Mesenchymal stem cell (in vitro differentiated cells and primary cell): Measurements from ENCODE around the gene DCDC1.

Experiments used
- DNase-seq: peaks from one replicate; pipeline ENCODE4 v3.0.0-alpha.2; 2013
- H2AFZ ChIP-seq: one replicate; pipeline ENCODE4 v1.6.1; 2013; ENCODE audit warnings: low read depth, mild to moderate bottlenecking, control low read depth, inconsistent platforms, low read length, moderate library complexity
- H2AK5ac ChIP-seq: 2 replicates; pipeline ENCODE4 v1.6.1; 2013; ENCODE audit warnings: low read length, moderate library complexity, mild to moderate bottlenecking, inconsistent platforms; ENCODE audit not compliant: severe bottlenecking
- H2BK120ac ChIP-seq: one replicate; pipeline ENCODE4 v1.6.1; 2013; ENCODE audit warnings: low read depth, mild to moderate bottlenecking, inconsistent platforms, low read length, moderate library complexity
- H2BK12ac ChIP-seq, 2 experiments: one replicate each; pipeline ENCODE4 v1.6.1; 2013; ENCODE audit warnings: inconsistent platforms in 2 of 2, low read length in 2 of 2, mild to moderate bottlenecking in 2 of 2, moderate library complexity in 2 of 2, control low read depth in 1 of 2
- H2BK15ac ChIP-seq: one replicate; pipeline ENCODE4 v1.6.1; 2013; ENCODE audit warnings: mild to moderate bottlenecking, low read depth, inconsistent platforms; ENCODE audit not compliant: poor library complexity, severe bottlenecking
- H2BK5ac ChIP-seq: 2 replicates; pipeline ENCODE4 v1.6.1; 2013; ENCODE audit warnings: low read depth, mild to moderate bottlenecking, low read length, control low read depth, inconsistent platforms; ENCODE audit not compliant: poor library complexity, severe bottlenecking
- H3K14ac ChIP-seq, 2 experiments: one replicate each; pipeline ENCODE4 v1.6.1; 2013; ENCODE audit warnings: inconsistent platforms in 2 of 2, low read length in 2 of 2, control low read depth in 1 of 2, mild to moderate bottlenecking in 1 of 2, moderate library complexity in 1 of 2
- H3K18ac ChIP-seq, 2 experiments: one replicate each; pipeline ENCODE4 v1.6.1; 2013; ENCODE audit warnings: inconsistent platforms in 2 of 2, low read length in 2 of 2, control low read depth in 1 of 2, low read depth in 1 of 2, mild to moderate bottlenecking in 1 of 2
- H3K23ac ChIP-seq, 2 experiments: one replicate each; pipeline ENCODE4 v1.6.1; 2013; ENCODE audit warnings: inconsistent platforms in 2 of 2, low read length in 2 of 2, mild to moderate bottlenecking in 2 of 2, moderate library complexity in 2 of 2, control low read depth in 1 of 2
- H3K27ac ChIP-seq: 2 replicates; pipeline ENCODE4 v1.5.1; 2013; ENCODE audit warnings: mild to moderate bottlenecking, moderate library complexity, low read length, control low read depth, inconsistent platforms; ENCODE audit not compliant: poor library complexity, severe bottlenecking
- H3K27me3 ChIP-seq, 2 experiments: 2 replicates each; pipeline versions ENCODE4 v1.6.1 to v1.7.0; 2013; ENCODE audit warnings: low read length in 2 of 2, mild to moderate bottlenecking in 2 of 2, moderate library complexity in 2 of 2, control low read depth in 1 of 2, inconsistent platforms in 1 of 2; ENCODE audit not compliant: control insufficient read depth in 1 of 2, insufficient read depth in 1 of 2
- H3K36me3 ChIP-seq, 2 experiments: 2 replicates each; pipeline versions ENCODE4 v1.6.1 to v1.7.0; 2013; ENCODE audit warnings: low read length in 2 of 2, control low read depth in 1 of 2, inconsistent platforms in 1 of 2, low read depth in 1 of 2, mild to moderate bottlenecking in 1 of 2; ENCODE audit not compliant: insufficient read depth in 2 of 2, control insufficient read depth in 1 of 2
- H3K4ac ChIP-seq, 2 experiments: one replicate each; pipeline ENCODE4 v1.6.1; 2013; ENCODE audit warnings: inconsistent platforms in 2 of 2, low read length in 2 of 2, mild to moderate bottlenecking in 2 of 2, moderate library complexity in 2 of 2, control low read depth in 1 of 2, low read depth in 1 of 2
- H3K4me1 ChIP-seq: 2 replicates; pipeline ENCODE4 v1.6.1; 2013; ENCODE audit warnings: low read depth, low read length, control low read depth; ENCODE audit not compliant: control insufficient read depth, insufficient read depth
- H3K4me2 ChIP-seq: 2 replicates; pipeline ENCODE4 v1.6.1; 2013; ENCODE audit warnings: low read length, mild to moderate bottlenecking, inconsistent platforms; ENCODE audit not compliant: poor library complexity, severe bottlenecking
- H3K4me3 ChIP-seq, 2 experiments: 2 replicates each; pipeline versions ENCODE4 v1.5.1 to v1.7.0; 2013; ENCODE audit warnings: low read length in 2 of 2, mild to moderate bottlenecking in 2 of 2, control low read depth in 1 of 2, low read depth in 1 of 2; ENCODE audit not compliant: insufficient read depth in 1 of 2
- H3K79me1 ChIP-seq: replicated peaks from 2 replicates; pipeline ENCODE4 v1.6.1; 2013; ENCODE audit warnings: mild to moderate bottlenecking, control low read depth, low read length, inconsistent platforms; ENCODE audit not compliant: poor library complexity, severe bottlenecking
- H3K9ac ChIP-seq: 2 replicates; pipeline ENCODE4 v1.7.0; 2013; ENCODE audit warnings: mild to moderate bottlenecking, low read length, moderate library complexity
- H3K9me3 ChIP-seq: 2 replicates; pipeline ENCODE4 v1.7.0; 2013; ENCODE audit warnings: mild to moderate bottlenecking, low read length; ENCODE audit not compliant: control insufficient read depth
- H4K8ac ChIP-seq: one replicate; pipeline ENCODE4 v1.6.1; 2013; ENCODE audit warnings: inconsistent platforms, mild to moderate bottlenecking, low read length, moderate library complexity
- H4K91ac ChIP-seq: one replicate; pipeline ENCODE4 v1.6.1; 2013; ENCODE audit warnings: mild to moderate bottlenecking, low read length, inconsistent platforms
- WGBS: methylation state at CpG from one replicate; pipeline ENCODE4 v1.1.7; 2013; ENCODE audit warnings: mixed read lengths; 5-methylcytosine and 5-hydroxymethylcytosine counted together

The DCDC1 gene

GRCh38 chr11:31262761-31263160, 106.8 kb downstream of the DCDC1 start:
- WGBS = 51% methylated on average over 4 of the region's 5 CpGs
- no peaks in the 10 kb centered on the region for H3K9me3 ChIP-seq
- no peaks in the 10 kb centered on the region for H3K4me1 ChIP-seq
- no peak overlapping the region for H4K8ac ChIP-seq
- H3K27ac ChIP-seq = no peak overlapping the region
- no peak overlapping the region for H3K4ac ChIP-seq
- no peak overlapping the region for H3K14ac ChIP-seq
- no peak overlapping the region for H3K9ac ChIP-seq
- no peak overlapping the region for H2BK12ac ChIP-seq
- DNase-seq = no peak
- no peak overlapping the region for H2AK5ac ChIP-seq
- no peak overlapping the region for H2BK15ac ChIP-seq
- H2AFZ ChIP-seq = no peak overlapping the region
- H4K91ac ChIP-seq = no peak overlapping the region
- no peaks in the 10 kb centered on the region for H3K27me3 ChIP-seq
- no peak overlapping the region for H3K23ac ChIP-seq
- no peak overlapping the region for H3K4me2 ChIP-seq
- no peak overlapping the region for H2BK5ac ChIP-seq
- H3K18ac ChIP-seq = no peak overlapping the region
- H3K4me3 ChIP-seq = no peak overlapping the region
- H2BK120ac ChIP-seq = no peak overlapping the region
- no peaks in the 10 kb centered on the region for H3K79me1 ChIP-seq
- H3K36me3 ChIP-seq = no peaks in the 10 kb centered on the region

DNA sequence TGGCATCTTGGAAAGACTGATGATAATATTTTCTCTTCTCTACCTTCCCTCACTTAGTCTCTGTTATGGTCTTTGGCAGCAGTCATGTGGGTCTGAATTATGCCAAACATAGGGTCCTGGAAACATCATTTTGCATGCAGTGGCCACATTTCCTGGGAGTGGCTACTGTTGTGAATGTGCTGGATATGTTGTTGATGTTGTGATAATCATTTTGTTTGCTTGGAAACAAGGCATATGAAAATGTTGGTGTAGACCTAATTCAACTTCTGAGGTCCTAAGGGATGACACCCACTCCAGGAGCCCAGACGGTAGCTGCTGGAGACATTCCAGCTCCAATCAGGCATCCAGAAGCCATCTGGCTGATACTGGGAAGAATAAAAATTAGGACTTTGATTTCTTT, 109.7 kb downstream of the DCDC1 start:
- H4K8ac ChIP-seq = no peak overlapping the region
- no peaks in the 10 kb centered on the region for H3K79me1 ChIP-seq
- no peak overlapping the region for H2BK120ac ChIP-seq
- WGBS = 83% methylated on average over 1 of the region's 1 CpG
- H3K9ac ChIP-seq = no peak overlapping the region
- H3K36me3 ChIP-seq = no peaks in the 10 kb centered on the region
- H3K23ac ChIP-seq = no peak overlapping the region
- H3K4me2 ChIP-seq = no peak overlapping the region
- H3K4ac ChIP-seq = no peak overlapping the region
- no peak overlapping the region for H4K91ac ChIP-seq
- no peak overlapping the region for H3K4me3 ChIP-seq
- H3K14ac ChIP-seq = no peak overlapping the region
- H3K27me3 ChIP-seq = no peaks in the 10 kb centered on the region
- no peak overlapping the region for H3K18ac ChIP-seq
- H3K27ac ChIP-seq = no peak overlapping the region
- H3K4me1 ChIP-seq = no peaks in the 10 kb centered on the region
- H3K9me3 ChIP-seq = no peaks in the 10 kb centered on the region
- DNase-seq = no peak
- no peak overlapping the region for H2BK12ac ChIP-seq
- H2AK5ac ChIP-seq = no peak overlapping the region
- H2BK15ac ChIP-seq = no peak overlapping the region
- no peak overlapping the region for H2AFZ ChIP-seq
- no peak overlapping the region for H2BK5ac ChIP-seq

DNA sequence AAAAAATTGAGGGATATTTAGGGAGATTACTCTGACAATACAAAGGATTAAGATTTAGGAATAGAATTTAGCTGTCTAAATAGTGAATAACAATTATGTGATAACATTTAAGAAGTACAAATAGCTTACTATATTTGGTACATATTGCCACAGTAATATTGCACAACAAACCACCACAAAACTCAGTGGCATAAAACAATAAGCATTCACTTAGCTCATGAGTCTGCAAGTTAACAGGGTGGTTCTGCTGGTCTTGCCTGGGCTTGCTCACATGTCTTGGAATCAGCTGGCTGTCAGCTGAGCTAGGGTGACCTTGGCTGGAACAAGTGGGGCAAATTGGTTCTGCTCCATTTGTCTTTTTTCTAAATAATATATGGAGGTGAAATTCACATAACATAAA, 115.1 kb downstream of the DCDC1 start:
- no peak overlapping the region for H3K4ac ChIP-seq
- no peak overlapping the region for H2BK5ac ChIP-seq
- H4K91ac ChIP-seq = no peak overlapping the region
- no peaks in the 10 kb centered on the region for H3K27me3 ChIP-seq
- no peak overlapping the region for H4K8ac ChIP-seq
- H3K18ac ChIP-seq = no peak overlapping the region
- DNase-seq = no peak
- no peak overlapping the region for H3K27ac ChIP-seq
- no peak overlapping the region for H3K23ac ChIP-seq
- no peaks in the 10 kb centered on the region for H3K36me3 ChIP-seq
- H2BK120ac ChIP-seq = no peak overlapping the region
- no peak overlapping the region for H2AFZ ChIP-seq
- H3K4me2 ChIP-seq = no peak overlapping the region
- H3K9ac ChIP-seq = no peak overlapping the region
- no peaks in the 10 kb centered on the region for H3K79me1 ChIP-seq
- H3K14ac ChIP-seq = no peak overlapping the region
- no peak overlapping the region for H2BK15ac ChIP-seq
- no peaks in the 10 kb centered on the region for H3K4me1 ChIP-seq
- no peak overlapping the region for H2AK5ac ChIP-seq
- no peak overlapping the region for H3K4me3 ChIP-seq
- no peaks in the 10 kb centered on the region for H3K9me3 ChIP-seq
- H2BK12ac ChIP-seq = no peak overlapping the region

DNA sequence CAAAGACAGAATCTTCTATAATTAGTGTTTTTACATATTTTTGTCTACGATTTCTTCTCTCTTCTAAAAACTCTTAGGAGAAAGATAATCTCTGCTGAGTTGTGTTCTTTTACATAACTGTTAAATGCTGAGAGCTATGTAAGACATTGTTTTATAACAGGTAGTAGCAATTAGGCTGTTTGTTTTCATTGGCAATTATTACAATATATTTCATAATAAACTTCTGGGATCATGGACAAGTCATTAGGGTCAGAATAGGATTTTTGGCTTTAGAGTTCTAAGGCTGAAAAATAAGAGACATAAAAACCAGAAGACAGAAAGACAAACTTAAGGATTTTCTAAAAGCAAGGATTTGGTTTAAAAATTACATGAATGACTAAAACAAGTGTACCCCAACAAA, 120.8 kb downstream of the DCDC1 start:
- Histone ChIP-seq H3K4ac (no peak overlapping the region), H3K79me1 (no peaks in the 10 kb centered on the region), H3K36me3 (no peaks in the 10 kb centered on the region), H2BK120ac (no peak overlapping the region), H4K8ac (no peak overlapping the region), H3K4me1 (no peaks in the 10 kb centered on the region), H3K18ac (no peak overlapping the region), H3K9me3 (no peaks in the 10 kb centered on the region), H3K4me2 (no peak overlapping the region), H3K14ac (no peak overlapping the region), H2BK12ac (no peak overlapping the region), H4K91ac (no peak overlapping the region), H3K4me3 (no peak overlapping the region), H2BK5ac (no peak overlapping the region), H2AFZ (no peak overlapping the region), H2AK5ac (no peak overlapping the region), H3K27ac (no peak overlapping the region), H3K23ac (no peak overlapping the region), H3K9ac (no peak overlapping the region), H2BK15ac (no peak overlapping the region), H3K27me3 (no peaks in the 10 kb centered on the region)
- WGBS = no CpG with 5 or more reads among the region's 1 CpG
- no peak for DNase-seq
